DOHH2 (cell line): Measurements from ENCODE around the gene RNLS.

ENCODE experiments used
- CTCF ChIP-seq: fragments of 200-600 bp; sonication (generic); IDR thresholded peaks from one replicate; pipeline ENCODE4 v1.5.1; 2014; ENCODE audit warnings: antibody characterized with exemption, mild to moderate bottlenecking, low read depth, low read length; ENCODE audit not compliant: poor library complexity, severe bottlenecking
- EZH2phosphoT487 ChIP-seq: fragments of 200-600 bp; sonication (generic); IDR thresholded peaks from 2 replicates; pipeline ENCODE4 v1.6.1; 2017; ENCODE audit warnings: borderline replicate concordance, mild to moderate bottlenecking, antibody characterized with exemption, low read length, moderate library complexity, mixed read lengths

- TF ChIP-seq CTCF (no peak), EZH2phosphoT487 (no peak)
Measured at GRCh38 chr10:88330174-88330573, 252.9 kb downstream of the RNLS start.
